IPS-20b (cell line): ENCODE measurements around the gene OPTC.
"Not testable (repeated sequence)": the region's sequence is repeated elsewhere in the genome, so short reads cannot be mapped to it uniquely, and the experiment has no call there.

Source experiments
- H3K27ac ChIP-seq: one replicate; pipeline ENCODE4 v1.5.1; 2013; ENCODE audit warnings: low read length
- H3K27me3 ChIP-seq: 2 replicates; pipeline ENCODE4 v1.6.1; 2013; ENCODE audit warnings: mild to moderate bottlenecking, low read length, inconsistent platforms; ENCODE audit not compliant: insufficient read depth
- H3K36me3 ChIP-seq: 2 replicates; pipeline ENCODE4 v1.6.1; 2013; ENCODE audit warnings: low read depth, mild to moderate bottlenecking, inconsistent platforms, low read length, moderate library complexity; ENCODE audit not compliant: insufficient read depth
- H3K4me1 ChIP-seq: 2 replicates; pipeline ENCODE4 v1.6.1; 2013; ENCODE audit warnings: mild to moderate bottlenecking, control low read depth, inconsistent platforms, low read length, moderate library complexity; ENCODE audit not compliant: insufficient read depth
- H3K4me3 ChIP-seq: 2 replicates; pipeline ENCODE4 v1.5.1; 2013; ENCODE audit warnings: mild to moderate bottlenecking, low read length, inconsistent platforms
- H3K9ac ChIP-seq: 2 replicates; pipeline ENCODE4 v1.6.1; 2013; ENCODE audit warnings: low read depth, mild to moderate bottlenecking, inconsistent platforms, low read length, moderate library complexity
- H3K9me3 ChIP-seq: 2 replicates; pipeline ENCODE4 v1.6.1; 2013; ENCODE audit warnings: mild to moderate bottlenecking, low read depth, low read length, inconsistent platforms; ENCODE audit not compliant: insufficient read depth

OPTC gene, protein sequence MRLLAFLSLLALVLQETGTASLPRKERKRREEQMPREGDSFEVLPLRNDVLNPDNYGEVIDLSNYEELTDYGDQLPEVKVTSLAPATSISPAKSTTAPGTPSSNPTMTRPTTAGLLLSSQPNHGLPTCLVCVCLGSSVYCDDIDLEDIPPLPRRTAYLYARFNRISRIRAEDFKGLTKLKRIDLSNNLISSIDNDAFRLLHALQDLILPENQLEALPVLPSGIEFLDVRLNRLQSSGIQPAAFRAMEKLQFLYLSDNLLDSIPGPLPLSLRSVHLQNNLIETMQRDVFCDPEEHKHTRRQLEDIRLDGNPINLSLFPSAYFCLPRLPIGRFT

DNA sequence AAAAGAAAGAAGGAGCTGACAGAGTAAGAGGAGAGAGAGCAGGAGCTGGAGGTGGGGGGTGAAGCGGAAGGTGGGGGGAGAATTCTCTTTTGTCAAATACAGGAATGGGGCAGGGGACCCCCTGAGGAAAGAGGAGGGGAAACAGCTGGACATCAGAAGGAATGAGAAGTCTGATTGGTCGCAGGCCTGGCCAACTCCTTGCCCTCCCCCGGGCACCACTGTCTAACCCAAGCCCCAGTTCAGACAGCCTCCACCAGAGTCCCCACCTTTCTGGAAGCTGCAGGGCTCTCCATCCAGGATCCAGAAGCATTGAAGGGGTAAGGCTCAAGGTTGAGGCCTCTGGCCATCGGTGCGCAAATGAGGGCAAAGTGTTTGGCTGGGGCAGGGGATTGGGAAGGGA lies at the start of gene OPTC:
OPTC (plus strand) TSS at position 253 of the 400 bp plus-strand sequence. CDS start 1,853 bp downstream, outside the sequence.
- H3K27me3 ChIP-seq = peaks cover 5% of the 10 kb centered on the region; the same call in 1 of the 2 replicates
- no peaks in the 10 kb centered on the region for H3K9me3 ChIP-seq
- no peak within 1 kb of the TSS for H3K27ac ChIP-seq
- no peak within 1 kb of the TSS for H3K4me3 ChIP-seq
- no peaks in the 10 kb centered on the region for H3K36me3 ChIP-seq
- H3K9ac ChIP-seq = no peak within 1 kb of the TSS
- peaks cover 19% of the 10 kb centered on the region; the same call in 1 of the 2 replicates for H3K4me1 ChIP-seq

DNA sequence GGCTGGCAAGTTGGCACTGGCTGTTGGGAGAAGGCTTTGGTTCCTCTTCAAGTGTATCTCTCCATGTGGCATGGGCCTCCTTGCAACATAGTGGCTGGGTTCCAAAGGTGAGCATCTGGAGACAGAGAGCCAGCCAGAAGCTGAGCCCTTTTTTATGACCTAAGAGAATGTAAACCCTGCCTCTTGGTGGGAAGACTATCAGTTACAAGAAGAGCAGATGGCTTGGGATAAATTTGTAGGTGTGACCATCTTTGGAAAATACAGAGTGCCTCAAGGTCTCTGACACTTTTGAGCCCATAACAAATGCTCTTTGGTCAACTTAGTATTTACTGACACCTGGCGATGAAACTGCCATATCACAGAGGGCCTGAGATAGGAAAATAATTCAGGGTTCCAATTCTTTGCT lies 49.8 kb upstream of the OPTC start:
- Histone ChIP-seq H3K4me3 (no peak overlapping the region), H3K4me1 (peaks cover 16% of the 10 kb centered on the region; the same call in 1 of the 2 replicates), H3K27ac (no peak overlapping the region), H3K27me3 (peaks cover 12% of the 10 kb centered on the region; the same call in 1 of the 2 replicates), H3K36me3 (no peaks in the 10 kb centered on the region), H3K9me3 (peaks cover 6% of the 10 kb centered on the region; the same call in 1 of the 2 replicates), H3K9ac (no peak overlapping the region)

DNA sequence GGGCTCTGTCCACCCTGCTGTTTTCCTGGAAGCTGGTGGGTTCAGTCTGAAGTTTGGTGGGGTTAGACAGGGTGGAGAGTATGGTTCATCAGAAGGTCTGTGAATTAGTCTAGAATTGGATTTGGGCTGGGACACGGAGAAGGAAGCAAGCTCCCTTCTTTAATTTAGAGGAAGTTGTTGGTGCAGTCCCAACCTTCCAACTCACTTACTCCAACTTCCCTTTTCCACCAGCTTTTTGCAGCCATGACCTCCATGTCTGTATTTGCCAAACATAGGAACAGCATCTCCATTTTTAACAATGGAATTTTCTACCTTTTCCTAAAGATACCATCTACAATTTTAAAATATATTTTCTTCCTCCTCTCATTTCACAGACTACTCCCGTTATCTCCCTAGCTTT lies 46.8 kb upstream of the OPTC start:
- H3K9ac ChIP-seq = no peak overlapping the region
- H3K27me3 ChIP-seq = 0 out of 2 replicates have a peak, but pooled peaks cover 6% of the 10 kb centered on the region
- no peaks in the 10 kb centered on the region for H3K36me3 ChIP-seq
- peaks cover 6% of the 10 kb centered on the region; the same call in 1 of the 2 replicates for H3K9me3 ChIP-seq
- peaks cover 16% of the 10 kb centered on the region; the same call in 1 of the 2 replicates for H3K4me1 ChIP-seq
- no peak overlapping the region for H3K27ac ChIP-seq
- H3K4me3 ChIP-seq = no peak overlapping the region

DNA sequence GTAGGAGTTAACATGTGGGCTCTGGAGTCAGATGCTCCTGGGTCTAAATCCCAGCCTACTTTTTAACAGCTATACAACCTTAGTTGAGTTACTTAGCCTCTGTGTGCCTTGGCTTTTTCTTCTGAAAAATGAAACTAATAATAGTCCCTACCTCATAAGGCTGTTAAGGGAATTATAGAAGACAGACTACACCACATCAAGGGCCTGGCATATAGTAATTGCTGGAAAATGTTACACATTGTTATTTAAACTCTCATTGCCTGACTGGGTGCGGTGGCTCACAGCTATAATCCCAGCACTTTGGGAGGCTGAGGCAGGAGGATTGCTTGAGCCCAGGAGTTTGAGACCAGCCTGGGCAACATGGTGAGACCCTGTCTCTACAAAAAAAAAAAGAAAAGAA lies 46.4 kb upstream of the OPTC start:
- H3K4me3 ChIP-seq, H3K27ac ChIP-seq, H3K36me3 ChIP-seq, H3K9ac ChIP-seq, H3K27me3 ChIP-seq, H3K9me3 ChIP-seq: not testable (repeated sequence)
- H3K4me1 ChIP-seq = peaks cover 15% of the 10 kb centered on the region; the same call in 1 of the 2 replicates

DNA sequence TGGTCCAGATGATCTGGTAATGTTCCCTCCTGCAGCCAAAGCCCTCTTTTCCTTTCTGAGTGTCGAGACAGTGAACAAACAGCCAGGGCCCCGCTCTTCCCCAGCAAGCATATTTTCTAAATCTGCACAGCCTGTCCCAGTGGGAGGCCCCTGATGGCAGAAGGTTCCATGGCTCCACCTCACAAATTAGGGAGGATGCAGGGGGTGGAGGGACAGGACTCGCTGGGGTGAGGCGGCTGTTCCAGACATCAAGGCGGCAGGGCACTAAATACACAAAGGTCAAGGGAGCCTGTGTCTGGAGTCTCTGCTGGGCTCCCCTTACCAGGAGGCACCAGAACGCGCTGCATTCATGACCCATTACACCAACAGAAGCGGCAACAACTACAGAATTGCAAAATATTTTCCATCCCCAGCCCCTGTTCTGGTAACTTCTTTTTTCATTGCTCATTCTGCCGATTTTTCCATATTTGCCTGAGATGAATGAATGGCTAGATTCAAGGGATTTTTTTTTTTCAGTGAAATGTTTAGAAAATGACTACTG lies 45.4 kb upstream of the OPTC start:
- Histone ChIP-seq H3K4me3 (no peak overlapping the region), H3K9ac (no peak overlapping the region), H3K4me1 (peaks cover 6% of the 10 kb centered on the region; the same call in 1 of the 2 replicates), H3K27ac (no peak overlapping the region), H3K36me3 (no peaks in the 10 kb centered on the region), H3K9me3 (peaks cover 6% of the 10 kb centered on the region; the same call in 1 of the 2 replicates), H3K27me3 (no peaks in the 10 kb centered on the region)

DNA sequence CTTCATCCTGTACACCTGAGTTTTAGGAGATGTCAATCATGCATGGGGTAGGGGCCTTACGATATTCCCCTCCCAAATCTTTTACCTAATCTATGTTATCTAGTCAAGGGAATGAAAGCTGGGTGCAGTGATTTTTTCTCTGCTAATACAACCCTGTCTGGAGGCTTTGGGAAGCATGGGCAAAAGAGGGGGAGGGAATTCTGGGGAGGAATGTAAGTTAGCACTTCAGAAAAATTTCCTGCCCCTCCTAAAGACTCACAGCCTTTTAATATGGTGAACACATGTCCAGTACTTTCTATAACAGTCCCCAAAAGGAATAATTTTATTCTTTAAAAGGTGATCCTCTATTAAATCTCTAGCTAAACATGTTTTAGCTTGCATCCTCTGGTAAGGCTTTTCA lies 44.0 kb upstream of the OPTC start:
- no peak overlapping the region for H3K9ac ChIP-seq
- no peaks in the 10 kb centered on the region for H3K36me3 ChIP-seq
- H3K27me3 ChIP-seq = no peaks in the 10 kb centered on the region
- no peak overlapping the region for H3K4me3 ChIP-seq
- peaks cover 3% of the 10 kb centered on the region; the same call in 1 of the 2 replicates for H3K4me1 ChIP-seq
- peaks cover 5% of the 10 kb centered on the region; the same call in 1 of the 2 replicates for H3K9me3 ChIP-seq
- H3K27ac ChIP-seq = no peak overlapping the region

DNA sequence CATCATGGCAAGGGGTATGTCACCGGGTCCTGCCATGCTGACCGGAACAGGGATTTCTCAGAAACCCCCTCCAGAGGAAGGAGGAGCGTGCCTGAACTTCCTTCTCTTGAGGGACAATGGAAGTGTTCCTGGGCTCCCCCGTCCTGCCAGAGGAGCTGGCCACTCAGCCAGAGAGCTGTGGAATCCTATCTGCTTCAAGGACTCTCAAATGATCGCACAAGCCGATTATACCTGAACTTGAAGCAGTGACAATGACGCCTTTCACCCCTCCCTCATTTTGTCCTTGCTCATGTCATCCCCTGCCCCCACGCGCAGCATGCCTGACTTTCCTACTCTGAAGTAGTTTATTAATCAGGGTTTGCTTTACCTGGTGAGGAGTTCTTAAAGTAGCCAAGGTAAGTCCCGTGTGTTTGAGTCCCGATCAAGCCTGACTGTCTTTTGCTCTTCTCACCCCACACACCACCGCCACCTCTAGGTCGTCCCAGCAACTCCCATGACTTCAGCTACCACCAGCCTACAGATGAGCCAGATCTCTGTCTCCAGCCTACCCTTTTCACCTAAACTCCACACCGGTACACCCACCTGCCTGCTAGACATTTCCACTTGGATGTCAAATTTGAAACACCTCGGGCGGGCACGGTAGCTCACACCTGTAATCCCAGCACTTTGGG lies 43.3 kb upstream of the OPTC start:
- no peaks in the 10 kb centered on the region for H3K9me3 ChIP-seq
- H3K27me3 ChIP-seq = no peaks in the 10 kb centered on the region
- H3K27ac ChIP-seq = no peak overlapping the region
- no peak overlapping the region for H3K4me3 ChIP-seq
- no peak overlapping the region for H3K9ac ChIP-seq
- no peaks in the 10 kb centered on the region for H3K36me3 ChIP-seq
- H3K4me1 ChIP-seq = peaks cover 3% of the 10 kb centered on the region; the same call in 1 of the 2 replicates

DNA sequence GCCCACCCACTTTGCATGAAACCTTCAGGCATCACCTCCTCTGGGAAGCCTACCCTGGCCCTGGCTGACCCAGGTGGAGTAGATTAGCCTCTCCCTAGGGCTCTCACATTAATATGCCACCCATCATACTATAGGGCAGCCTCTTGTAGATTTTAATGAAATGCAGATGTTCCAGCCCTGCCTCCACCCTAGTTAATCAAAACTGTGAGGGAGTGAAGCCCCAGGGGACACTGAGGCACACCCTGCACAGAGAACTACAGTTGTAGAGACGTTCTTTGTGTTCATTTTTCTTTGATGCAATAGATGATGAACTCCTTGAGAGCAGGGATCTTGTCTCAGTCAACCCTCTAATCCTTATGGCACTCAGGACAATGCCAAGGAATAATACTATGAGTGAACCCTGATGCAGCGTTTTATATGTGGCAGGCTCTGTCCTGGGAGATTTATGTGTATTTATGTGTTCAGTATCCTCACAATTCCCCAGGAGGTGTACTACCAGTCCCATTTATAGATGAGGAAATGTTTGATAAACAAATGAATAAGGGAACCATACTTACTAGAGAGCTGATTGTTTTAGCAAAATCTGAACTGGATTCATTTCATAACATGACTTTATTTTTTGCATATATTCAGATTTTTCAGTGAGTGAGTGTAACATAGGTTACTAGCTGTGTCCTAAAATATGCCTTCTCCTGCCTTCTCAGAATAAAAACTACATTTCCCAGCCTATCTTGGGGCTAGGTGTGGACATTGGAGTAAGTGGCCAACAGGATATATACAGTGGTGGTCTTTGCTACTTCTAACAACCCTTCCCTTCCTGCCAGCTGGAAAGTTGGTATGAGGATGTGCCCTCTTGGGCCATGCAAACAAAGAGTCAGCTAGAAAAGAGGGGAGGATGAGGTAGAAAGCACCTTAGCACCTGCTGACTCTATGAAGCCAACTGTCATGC lies 41.8 kb upstream of the OPTC start:
- Histone ChIP-seq H3K9ac (no peak overlapping the region), H3K4me3 (no peak overlapping the region), H3K9me3 (no peaks in the 10 kb centered on the region), H3K36me3 (no peaks in the 10 kb centered on the region), H3K27me3 (no peaks in the 10 kb centered on the region), H3K4me1 (peaks cover 3% of the 10 kb centered on the region; the same call in 1 of the 2 replicates), H3K27ac (no peak overlapping the region)

DNA sequence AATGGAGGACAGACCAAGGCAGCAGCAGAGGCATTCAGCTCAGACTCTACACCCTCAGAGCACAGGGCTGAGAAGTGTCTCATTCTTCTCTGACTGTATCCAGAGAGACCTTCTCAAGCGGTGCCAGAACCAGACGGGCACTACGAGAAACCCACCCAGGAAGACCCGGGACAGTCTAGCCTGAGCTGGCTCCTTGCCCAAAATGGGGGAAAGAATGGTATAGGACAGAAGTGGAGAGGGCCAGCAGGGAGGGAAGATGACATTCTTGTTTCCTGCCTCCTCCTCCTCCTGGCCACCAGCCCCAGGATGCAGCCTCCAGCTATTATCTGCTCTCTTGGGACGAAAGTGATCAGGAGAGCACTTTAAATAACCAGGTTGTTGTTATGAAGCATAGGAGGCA lies 40.9 kb upstream of the OPTC start:
- peaks cover 3% of the 10 kb centered on the region; the same call in 1 of the 2 replicates for H3K4me1 ChIP-seq
- H3K36me3 ChIP-seq = no peaks in the 10 kb centered on the region
- no peak overlapping the region for H3K27ac ChIP-seq
- no peaks in the 10 kb centered on the region for H3K27me3 ChIP-seq
- no peaks in the 10 kb centered on the region for H3K9me3 ChIP-seq
- no peak overlapping the region for H3K4me3 ChIP-seq
- no peak overlapping the region for H3K9ac ChIP-seq

DNA sequence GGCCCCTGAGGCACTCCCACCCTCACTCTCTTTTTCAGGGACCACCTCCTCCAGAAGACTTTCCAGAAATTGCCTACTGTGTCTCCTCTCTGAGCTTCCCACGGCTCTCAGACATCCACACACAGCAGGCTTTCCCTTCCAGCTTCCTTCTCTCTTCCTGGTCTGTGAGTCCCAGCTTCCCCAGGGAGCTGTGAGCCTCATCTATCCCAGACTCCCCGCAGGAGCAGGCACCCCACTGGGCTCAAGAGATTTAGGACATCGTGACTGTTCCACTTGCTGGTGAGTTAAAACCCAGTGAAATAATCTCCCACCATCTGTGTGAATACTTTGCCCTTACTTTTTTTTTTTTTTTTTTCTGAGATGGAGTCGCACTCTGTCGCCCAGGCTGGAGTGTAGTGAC lies 40.3 kb upstream of the OPTC start:
- no peak overlapping the region for H3K27ac ChIP-seq

DNA sequence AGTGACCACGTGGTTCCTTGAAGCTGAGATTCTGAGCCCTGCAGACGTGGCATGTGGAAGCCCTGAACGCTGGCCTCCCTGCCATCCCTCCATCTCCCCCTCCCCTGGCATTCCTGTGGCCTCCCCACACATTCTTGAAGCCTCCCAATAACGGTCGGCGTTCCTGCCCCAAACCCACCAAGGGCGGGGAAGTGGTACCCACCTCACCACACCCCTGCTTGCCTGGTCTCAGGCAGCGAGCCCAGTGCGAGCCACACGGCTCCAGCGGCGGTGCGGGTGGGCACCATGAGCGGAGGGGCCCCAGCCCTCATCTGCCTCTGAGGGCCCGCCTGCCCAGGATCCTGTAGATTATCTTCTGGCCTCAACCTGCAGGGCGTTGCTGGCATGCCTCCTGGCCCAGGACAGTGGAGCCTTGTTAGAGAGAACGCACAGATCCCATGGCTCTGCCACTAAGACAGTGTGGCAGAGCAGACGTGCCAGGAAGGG lies 38.9 kb upstream of the OPTC start:
- Histone ChIP-seq H3K4me3 (no peak overlapping the region), H3K36me3 (no peaks in the 10 kb centered on the region), H3K9ac (no peak overlapping the region), H3K9me3 (no peaks in the 10 kb centered on the region), H3K27ac (no peak overlapping the region), H3K4me1 (no peaks in the 10 kb centered on the region), H3K27me3 (no peaks in the 10 kb centered on the region)

More for the DNA sequence above, 40.3 kb upstream of the OPTC start:
- H3K36me3 ChIP-seq = no peaks in the 10 kb centered on the region
- no peak overlapping the region for H3K4me3 ChIP-seq
- H3K27me3 ChIP-seq = no peaks in the 10 kb centered on the region
- H3K9me3 ChIP-seq = no peaks in the 10 kb centered on the region
- H3K4me1 ChIP-seq = no peaks in the 10 kb centered on the region
- no peak overlapping the region for H3K9ac ChIP-seq
